Endothelial cell of umbilical vein (primary cell): ENCODE results near the gene TSPAN10. TPM values are rescaled to one million over a fixed set of nuclear protein-coding genes. Genes with fewer than 3 reads are reported as not detected.

Experiments used
- BruUV-seq: library from RNA; stranded (reverse); fragments of 400-500 nt; replicated peaks from 2 replicates; lab custom pipeline; 2021; lab: Mats Ljungman, UMichigan
- CTCF ChIA-PET: fragments of 300-600, 350-600 bp; sonication (Branson Sonifier 250); formaldehyde crosslinking; loops from one replicate; lab custom pipeline; 2021; ENCODE audit warnings: antibody characterized with exemption, inconsistent platforms; lab: Charles Lee
- POLR2A ChIA-PET: fragments of 300-600, 350-600 bp; sonication (Branson Sonifier 250); formaldehyde crosslinking; loops from one replicate; lab custom pipeline; 2021; ENCODE audit warnings: antibody characterized with exemption, inconsistent platforms; lab: Charles Lee
- DNase-seq: peaks from one replicate; pipeline ENCODE4 v3.0.0-alpha.2; 2011; ENCODE audit warnings: low read depth, low spot score
- FAIRE-seq: peaks from 2 replicates; lab custom pipeline; 2011; peaks lifted over from hg19 to GRCh38; lab: Jason Lieb, UNC
- H2AFZ ChIP-seq: 2 replicates; pipeline ENCODE4 v1.6.0; 2012; ENCODE audit warnings: low read depth, low read length, control low read depth, inconsistent platforms
- H3K27ac ChIP-seq: 2 replicates; pipeline ENCODE4 v1.5.1; 2011; ENCODE audit warnings: low read depth, mild to moderate bottlenecking, control low read depth, low read length, moderate library complexity; ENCODE audit not compliant: insufficient read depth
- H3K27me3 ChIP-seq, 2 experiments: 2 replicates each; pipeline versions ENCODE4 v1.6.0 to v1.6.1; 2011; ENCODE audit warnings: low read length in 2 of 2, mixed read lengths in 1 of 2; ENCODE audit not compliant: control insufficient read depth in 2 of 2, insufficient read depth in 2 of 2
- H3K36me3 ChIP-seq, 2 experiments: 2 replicates in 1 of 2; 3 replicates in 1 of 2; pipeline ENCODE4 v1.5.1; 2011; ENCODE audit warnings: low read length in 2 of 2, mild to moderate bottlenecking in 1 of 2, moderate library complexity in 1 of 2; ENCODE audit not compliant: control insufficient read depth in 2 of 2, insufficient read depth in 2 of 2; ENCODE audit errors: extremely low read depth in 1 of 2
- H3K4me1 ChIP-seq: 3 replicates; pipeline ENCODE4 v1.5.1; 2011; ENCODE audit warnings: mild to moderate bottlenecking, low read length; ENCODE audit not compliant: control insufficient read depth, insufficient read depth; ENCODE audit errors: extremely low read depth
- H3K4me2 ChIP-seq: 2 replicates; pipeline ENCODE4 v1.6.1; 2011; ENCODE audit warnings: low read length, control low read depth, mixed read lengths; ENCODE audit not compliant: insufficient read depth
- H3K4me3 ChIP-seq, 3 experiments: fragments of 200-600 bp in 1 of 3; sonication (generic), shearing (Covaris generic) in 1 of 3; replicated peaks in 1 of 3; 2 replicates each; pipeline ENCODE4 v1.5.1; 2011 to 2016; ENCODE audit warnings: control low read depth in 3 of 3, low read length in 3 of 3, mild to moderate bottlenecking in 2 of 3, inconsistent platforms in 1 of 3, low read depth in 1 of 3, moderate library complexity in 1 of 3; ENCODE audit not compliant: insufficient read depth in 1 of 3
- H3K79me2 ChIP-seq: 2 replicates; pipeline ENCODE4 v1.6.0; 2012; ENCODE audit warnings: low read length, inconsistent platforms; ENCODE audit not compliant: control insufficient read depth, insufficient read depth
- H3K9ac ChIP-seq: replicated peaks from 2 replicates; pipeline ENCODE3; 2011; ENCODE audit warnings: low read length, control low read depth; ENCODE audit not compliant: insufficient read depth; ENCODE audit errors: extremely low read depth
- H3K9me1 ChIP-seq: replicated peaks from 3 replicates; pipeline ENCODE4 v1.6.0; 2011; ENCODE audit warnings: mild to moderate bottlenecking, low read length; ENCODE audit not compliant: control insufficient read depth, insufficient read depth; ENCODE audit errors: extremely low read depth
- H3K9me3 ChIP-seq: replicated peaks from 2 replicates; pipeline ENCODE4 v1.5.1; 2012; ENCODE audit warnings: low read length, inconsistent platforms; ENCODE audit not compliant: control insufficient read depth, insufficient read depth
- H4K20me1 ChIP-seq: replicated peaks from 2 replicates; pipeline ENCODE3; 2011; ENCODE audit warnings: mild to moderate bottlenecking, low read length; ENCODE audit not compliant: control insufficient read depth, insufficient read depth; ENCODE audit errors: extremely low read depth
- CTCF ChIP-seq, 2 donors: IDR thresholded peaks; 1 replicate in 1 of 2; 2 replicates in 1 of 2; pipeline ENCODE4 v1.5.1; 2011; ENCODE audit warnings: low read length in 2 of 2, mild to moderate bottlenecking in 2 of 2, moderate library complexity in 2 of 2, control low read depth in 1 of 2, inconsistent platforms in 1 of 2, low read depth in 1 of 2; ENCODE audit not compliant: insufficient read depth in 1 of 2; ENCODE audit errors: extremely low read depth in 1 of 2
- EZH2 ChIP-seq: IDR thresholded peaks from 2 replicates; pipeline ENCODE4 v1.6.1; 2012; ENCODE audit warnings: borderline replicate concordance, low read depth, mild to moderate bottlenecking, moderate library complexity, low read length, inconsistent platforms; ENCODE audit not compliant: severe bottlenecking
- FOS ChIP-seq: IDR thresholded peaks from 2 replicates; pipeline ENCODE4 v1.6.1; 2011; ENCODE audit warnings: mild to moderate bottlenecking, low read length, moderate library complexity, borderline replicate concordance; ENCODE audit not compliant: insufficient read depth
- GATA2 ChIP-seq: IDR thresholded peaks from 2 replicates; pipeline ENCODE4 v1.7.0; 2011; ENCODE audit warnings: low read depth, mild to moderate bottlenecking, moderate library complexity, mixed read lengths, low read length; ENCODE audit not compliant: insufficient read length, insufficient read depth
- JUN ChIP-seq: IDR thresholded peaks from 2 replicates; pipeline ENCODE4 v1.6.1; 2011; ENCODE audit warnings: borderline replicate concordance, low read depth; ENCODE audit not compliant: insufficient read length, insufficient read depth
- POLR2A ChIP-seq: IDR thresholded peaks from 2 replicates; pipeline ENCODE4 v1.6.1; 2012; ENCODE audit warnings: low read depth, mild to moderate bottlenecking, control low read depth, low read length
- POLR2AphosphoS5 ChIP-seq: IDR thresholded peaks from 2 replicates; pipeline ENCODE4 v1.6.1; 2012; ENCODE audit warnings: low read depth, mild to moderate bottlenecking, control low read depth, low read length, moderate library complexity; ENCODE audit not compliant: insufficient read depth
- dilution Hi-C: fragments of 300-500 bp; cut with MboI; formaldehyde crosslinking; loops from one replicate; pipeline ENCODE4 v1.15.0; 2019; ENCODE audit warnings: low sequenced_read_pairs; ENCODE audit not compliant: extremely low pct_ligation_motif_present
- intact Hi-C: fragments of 100-400 bp; cut with micrococcal nuclease; formaldehyde crosslinking; loops from one replicate; pipeline ENCODE4 v1.10.0; 2022
- polyA plus RNA-seq, 4 experiments: library from polyadenylated mRNA; depleted of rRNA in 3 of 4; stranded (reverse) in 3 of 4; unstranded in 1 of 4; fragments of >200 nt; gene quantifications; 2 replicates each; pipeline versions ENCODE4 v1.2.1 to v1.2.3, GENCODE V29; 2011 to 2012; ENCODE audit warnings: missing spikeins in 1 of 4
- total RNA-seq: library from RNA; stranded (reverse); gene quantifications from 2 replicates; pipeline ENCODE4 v1.2.3, GENCODE V29; 2021

Gene TSPAN10
- total and polyA plus RNA-seq, 2 donors (not counting 3 experiments of a cell fraction or from before 2014, with no cell fraction given), result 0.91 to 1.1 TPM

- H3K4me2 ChIP-seq, result no peak overlapping the region
- dilution Hi-C loops, result no loop called here
- POLR2A ChIA-PET, result no interaction called here
- no TSS peak for BruUV-seq
- H3K4me3 ChIP-seq, result no peak overlapping the region
- CTCF ChIA-PET, result no interaction called here
- no peak for FAIRE-seq
- TF ChIP-seq FOS, result no peak
- TF ChIP-seq JUN, result no peak
- TF ChIP-seq EZH2, result no peak
- no peak for TF ChIP-seq GATA2
- TF ChIP-seq CTCF (IDR thresholded peaks at IDR 0.05; ENCODE audit: extremely low read depth in 1 of 2, insufficient read depth in 1 of 2, low read depth in 1 of 2, low read length in 2 of 2), result no peak
- intact Hi-C loops, result no loop called here
- H3K27ac ChIP-seq, result no peak overlapping the region
- H4K20me1 ChIP-seq, result no peaks in the 10 kb centered on the region
- DNase-seq, result no peak
- H3K4me1 ChIP-seq, result peaks cover 7% of the 10 kb centered on the region
- peaks cover 58% of the 10 kb centered on the region for H3K79me2 ChIP-seq
- peaks cover 27 to 88% of the 10 kb centered on the region in 2 experiments for H3K36me3 ChIP-seq
- H2AFZ ChIP-seq, result no peak overlapping the region
- H3K9ac ChIP-seq, result no peak overlapping the region
- no peaks in the 10 kb centered on the region for H3K9me3 ChIP-seq
- no peaks in the 10 kb centered on the region for H3K9me1 ChIP-seq
- no peaks in the 10 kb centered on the region for H3K27me3 ChIP-seq
Observed at GRCh38 chr17:81690066-81690465, 53.1 kb downstream of the TSPAN10 start.

- no peak for FAIRE-seq
Observed at GRCh38 chr17:81690549-81690948, 53.6 kb downstream of the TSPAN10 start.

More at GRCh38 chr17:81690549-81690948, 53.6 kb downstream of the TSPAN10 start:
- H3K27me3 ChIP-seq, result no peaks in the 10 kb centered on the region
- H3K9me3 ChIP-seq, result no peaks in the 10 kb centered on the region
- intact Hi-C loops (no loop called here), dilution Hi-C loops (no loop called here)
- no peak overlapping the region for H3K4me3 ChIP-seq
- no peak overlapping the region for H3K27ac ChIP-seq
- ChIA-PET CTCF (no interaction called here), POLR2A (no interaction called here)
- no peaks in the 10 kb centered on the region for H4K20me1 ChIP-seq
- TF ChIP-seq POLR2AphosphoS5, result no peak
- TF ChIP-seq FOS, result no peak
- TF ChIP-seq POLR2A, result no peak
- no peak for TF ChIP-seq CTCF (IDR thresholded peaks at IDR 0.05; ENCODE audit: extremely low read depth in 1 of 2, insufficient read depth in 1 of 2, low read depth in 1 of 2, low read length in 2 of 2)
- peaks cover 27 to 93% of the 10 kb centered on the region in 2 experiments for H3K36me3 ChIP-seq
- no peak overlapping the region for H3K9ac ChIP-seq
- no TSS peak for BruUV-seq
- peaks cover 2% of the 10 kb centered on the region for H3K4me1 ChIP-seq
- H3K4me2 ChIP-seq, result no peak overlapping the region
- DNase-seq, result no peak
- H3K9me1 ChIP-seq, result no peaks in the 10 kb centered on the region
- peaks cover 54% of the 10 kb centered on the region for H3K79me2 ChIP-seq
- no peak overlapping the region for H2AFZ ChIP-seq
